GM12873 (cell line): Measurements from ENCODE around the gene NOP53.

Experiments
- CTCF ChIP-seq: IDR thresholded peaks from 2 replicates; pipeline ENCODE4 v1.5.1; 2012; ENCODE audit warnings: low read depth, mild to moderate bottlenecking, moderate library complexity, low read length, control low read depth; ENCODE audit not compliant: insufficient read depth; ENCODE audit errors: missing control alignments

The NOP53 gene

DNA sequence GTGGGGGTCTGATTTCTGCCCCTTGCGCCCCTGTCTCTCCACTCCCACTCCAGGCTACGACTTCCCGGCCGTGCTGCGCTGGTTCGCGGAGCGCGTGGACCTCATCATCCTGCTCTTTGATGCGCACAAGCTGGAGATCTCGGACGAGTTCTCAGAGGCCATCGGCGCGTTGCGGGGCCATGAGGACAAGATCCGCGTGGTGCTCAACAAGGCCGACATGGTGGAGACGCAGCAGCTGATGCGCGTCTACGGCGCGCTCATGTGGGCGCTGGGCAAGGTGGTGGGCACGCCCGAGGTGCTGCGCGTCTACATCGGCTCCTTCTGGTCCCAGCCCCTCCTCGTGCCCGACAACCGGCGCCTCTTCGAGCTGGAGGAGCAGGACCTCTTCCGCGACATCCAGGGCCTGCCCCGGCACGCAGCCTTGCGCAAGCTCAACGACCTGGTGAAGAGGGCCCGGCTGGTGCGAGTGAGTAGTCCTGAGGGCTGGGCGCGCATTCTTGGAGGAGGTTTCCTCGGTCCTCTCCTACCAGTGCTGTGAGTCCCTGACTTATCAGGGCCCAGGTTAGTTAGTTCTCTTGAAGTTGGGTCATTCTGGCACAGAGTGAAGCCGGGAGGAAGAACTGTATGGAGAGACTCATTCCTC lies 19.5 kb upstream of the NOP53 start:
- TF ChIP-seq CTCF, result no peak

DNA sequence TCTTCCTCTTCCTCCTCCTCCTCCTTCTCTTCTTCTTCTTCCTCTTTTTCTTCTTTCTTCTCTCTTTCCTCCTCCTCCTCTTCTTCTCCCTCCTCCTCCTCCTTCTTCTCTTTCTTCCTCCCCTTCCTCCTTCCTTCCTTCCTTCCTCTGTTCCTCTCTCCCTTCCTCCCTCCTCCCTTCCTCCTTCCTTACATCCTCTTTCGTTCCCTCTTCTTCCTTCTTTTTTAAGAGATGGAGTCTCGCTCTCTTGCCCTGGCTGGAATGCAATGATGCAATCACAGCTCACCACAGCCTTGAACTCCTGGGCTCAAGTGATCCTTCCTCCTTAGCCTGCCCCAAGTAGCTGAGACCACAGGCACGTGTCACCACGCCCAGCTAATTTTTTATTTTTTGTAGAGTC lies 18.9 kb upstream of the NOP53 start:
- no peak for TF ChIP-seq CTCF

DNA sequence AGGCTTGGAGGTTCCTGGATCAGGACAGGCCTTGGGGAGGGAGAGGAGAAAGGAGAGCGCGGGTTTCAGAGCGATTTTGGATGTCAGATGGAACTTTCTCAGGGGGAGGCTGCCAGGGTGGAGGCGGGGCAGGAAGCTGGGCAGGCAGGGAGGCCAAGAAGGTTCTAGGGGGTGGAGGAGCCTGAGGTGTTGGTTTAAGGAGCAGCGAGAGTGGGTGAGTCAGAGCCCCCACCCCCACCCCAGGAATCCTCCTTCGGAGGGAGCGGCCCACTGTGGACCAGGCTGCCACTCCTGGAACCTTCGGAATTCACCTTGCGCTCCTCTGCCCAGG lies 15.9 kb upstream of the NOP53 start:
- TF ChIP-seq CTCF, result no peak

GRCh38 chr19:47729799-47730520 lies 15.4 kb upstream of the NOP53 start:
- no peak for TF ChIP-seq CTCF

GRCh38 chr19:47730521-47730889 lies 14.8 kb upstream of the NOP53 start:
- no peak for TF ChIP-seq CTCF

DNA sequence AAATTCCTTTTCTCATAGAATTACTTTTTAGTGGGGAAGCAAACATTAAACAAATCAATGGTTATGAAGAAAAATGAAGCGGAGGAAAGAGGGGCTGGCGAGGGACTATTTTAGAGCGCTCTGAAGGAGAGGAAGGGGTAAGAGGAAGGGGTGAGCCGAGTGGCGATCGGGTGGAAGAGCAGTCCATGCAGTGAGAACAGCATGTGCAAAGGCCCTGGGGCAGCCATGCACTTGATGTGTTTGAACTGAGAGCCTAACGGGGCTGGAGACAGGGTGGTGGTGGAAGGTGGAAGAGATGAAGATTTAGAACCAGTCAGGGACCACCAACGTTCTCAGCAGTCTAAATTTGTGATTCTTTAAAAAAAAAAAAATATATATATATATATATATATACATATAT lies 14.4 kb upstream of the NOP53 start:
- no peak for TF ChIP-seq CTCF

- no peak for TF ChIP-seq CTCF
Observed at GRCh38 chr19:47735131-47735530, 10.2 kb upstream of the NOP53 start.
